Hippocampal formation (tissue), 2 donors: ENCODE results near the gene EYA4.

Experiments used
- DNase-seq, 2 donors: peaks; one replicate each; lab custom pipeline; 2025; lab: John Stamatoyannopoulos, UW

The EYA4 gene

GRCh38 chr6:133399426-133399825 is 158.3 kb downstream of the EYA4 start:
- no peak for DNase-seq

- DNase-seq = no peak
Observed at GRCh38 chr6:133404151-133404550, 163.0 kb downstream of the EYA4 start.

DNA sequence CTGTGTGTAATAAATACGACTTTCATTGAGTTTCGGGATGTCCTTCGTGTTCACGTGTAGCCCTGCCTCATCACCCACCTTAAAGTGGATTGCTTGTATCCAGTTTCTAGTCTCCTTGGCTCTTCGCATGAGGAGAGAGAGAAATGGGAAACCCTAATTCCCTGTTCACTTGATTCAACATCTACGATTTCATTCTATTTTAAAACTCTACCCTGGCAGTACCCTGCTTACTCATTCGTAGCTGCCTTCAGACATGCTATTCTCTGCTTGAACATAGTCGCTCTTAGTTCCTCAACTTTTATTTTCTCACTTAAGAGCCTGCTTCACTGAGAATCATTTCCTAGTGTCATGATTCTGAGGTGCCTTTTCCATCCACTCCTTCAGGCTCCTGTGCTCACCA is 163.6 kb downstream of the EYA4 start:
- no peak for DNase-seq

DNA sequence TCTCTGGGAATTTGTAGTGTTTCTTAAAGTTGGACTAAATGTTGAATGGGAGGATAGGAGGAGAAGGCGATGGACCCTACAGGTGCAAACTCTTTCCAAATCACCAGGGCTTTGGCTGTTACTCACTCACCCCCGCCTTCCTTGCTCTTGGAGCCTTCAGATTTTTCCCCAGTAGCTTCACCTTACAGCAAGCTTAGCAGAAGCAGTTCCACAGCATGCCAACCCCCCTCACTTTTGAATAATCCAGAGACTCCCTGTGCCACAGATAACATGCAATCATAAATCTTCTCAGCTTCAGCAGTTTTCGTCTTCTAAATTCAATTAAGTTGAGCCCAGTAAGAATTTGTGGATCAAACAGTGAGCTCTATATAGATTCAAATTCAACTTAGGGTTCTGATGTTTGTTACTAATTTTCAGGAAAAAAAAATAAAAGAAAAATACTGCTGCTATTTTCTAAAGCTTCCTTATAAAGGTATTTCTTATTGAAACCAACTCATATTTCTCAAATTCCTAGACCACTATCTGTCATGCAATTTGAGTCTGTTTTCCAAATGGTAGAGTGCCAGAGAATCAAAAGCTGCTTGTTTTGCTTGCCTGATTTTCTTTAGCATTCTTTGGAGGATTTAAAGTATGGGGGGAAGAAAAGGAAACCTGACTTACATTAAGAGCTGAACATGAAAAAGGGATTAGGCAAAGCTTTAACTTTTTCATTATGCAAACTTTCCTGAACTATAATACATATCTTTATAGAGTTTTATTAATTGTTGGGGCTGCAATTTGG is 166.4 kb downstream of the EYA4 start:
- DNase-seq = no peak

- no peak for DNase-seq
Observed at GRCh38 chr6:133408132-133408531, 167.0 kb downstream of the EYA4 start.

- DNase-seq = no peak
Observed at GRCh38 chr6:133408543-133408942, 167.4 kb downstream of the EYA4 start.

DNA sequence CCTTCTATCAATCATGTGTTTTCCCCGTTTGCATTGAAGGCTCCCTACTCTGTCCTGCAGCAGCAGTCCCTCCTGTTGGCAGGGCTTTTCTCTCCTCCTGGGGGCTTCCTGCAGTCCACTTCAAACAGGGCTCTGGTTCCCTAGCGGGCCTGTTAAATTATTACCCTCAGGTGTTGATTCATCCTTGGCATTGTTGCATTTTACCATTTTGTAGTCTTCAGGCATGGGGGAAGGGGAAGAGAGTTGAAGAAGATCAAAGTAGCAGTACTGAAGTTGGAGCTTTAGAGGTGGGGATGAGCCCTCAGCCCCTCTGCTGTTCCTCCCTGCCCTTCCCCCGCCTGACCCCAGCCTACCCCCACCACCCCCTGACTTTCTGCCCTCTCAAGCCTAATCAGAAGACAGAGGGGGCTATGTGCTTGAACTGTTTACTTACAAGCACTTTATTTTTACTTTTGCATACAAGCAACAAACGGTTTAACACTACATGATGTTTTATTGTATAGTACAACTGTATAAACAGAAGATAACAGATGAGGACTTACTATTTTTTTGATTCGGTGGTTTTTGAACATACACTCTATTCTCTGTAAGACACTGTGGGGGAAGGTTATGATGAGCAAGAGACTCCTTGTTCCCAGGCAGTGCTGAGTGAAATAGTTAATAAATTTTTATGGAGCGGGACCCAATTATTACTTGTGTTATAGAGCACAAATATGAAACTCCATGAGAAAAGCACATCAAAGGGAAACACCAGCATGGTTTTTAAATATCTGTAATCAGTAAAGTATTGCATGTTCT is 169.7 kb downstream of the EYA4 start:
- no peak for DNase-seq

- DNase-seq = no peak
Observed at GRCh38 chr6:133411757-133412156, 170.6 kb downstream of the EYA4 start.

GRCh38 chr6:133415262-133415661 is 174.1 kb downstream of the EYA4 start:
- DNase-seq = no peak

GRCh38 chr6:133418108-133418507 is 177.0 kb downstream of the EYA4 start:
- DNase-seq = no peak

GRCh38 chr6:133423242-133423641 is 182.1 kb downstream of the EYA4 start:
- DNase-seq = no peak

- DNase-seq = no peak
Observed at GRCh38 chr6:133424359-133424758, 183.2 kb downstream of the EYA4 start.

DNA sequence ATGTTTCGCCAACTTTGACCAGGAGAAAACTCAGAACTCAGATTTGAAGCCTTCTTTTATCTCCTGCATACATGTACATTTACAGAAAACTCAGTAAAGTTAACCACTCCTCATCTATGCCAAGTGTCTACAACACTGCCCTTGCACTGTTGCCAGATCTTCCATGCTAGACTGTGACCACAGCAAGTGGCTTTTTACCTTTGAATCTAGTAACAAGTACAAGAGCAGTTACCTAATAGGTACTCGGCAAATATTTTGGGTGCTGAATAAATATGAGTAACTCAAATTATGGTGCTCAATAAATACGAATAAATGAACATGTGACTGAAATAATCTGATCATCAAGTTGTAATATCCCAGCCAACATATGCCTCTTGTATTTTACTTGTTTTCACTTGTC is 184.9 kb downstream of the EYA4 start:
- DNase-seq = no peak

DNA sequence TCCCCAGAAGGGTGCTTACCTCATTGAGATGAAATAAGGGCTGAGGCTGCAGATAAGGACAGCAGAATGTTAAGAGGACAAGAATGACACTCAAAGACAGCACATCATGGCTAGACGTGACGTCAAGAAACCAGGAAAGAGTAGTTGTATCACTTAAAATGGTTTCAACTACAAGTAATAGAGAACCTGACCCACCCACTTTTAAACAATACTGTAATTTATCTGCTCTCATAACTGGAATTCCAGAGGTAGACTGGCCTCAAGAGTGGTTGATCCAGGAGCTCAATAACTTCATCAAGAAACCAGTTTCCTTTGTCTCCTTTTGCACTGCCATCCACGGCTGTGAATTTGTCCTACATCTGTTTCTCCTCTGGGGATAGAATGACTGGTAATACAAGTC is 187.1 kb downstream of the EYA4 start:
- DNase-seq = no peak

- no peak for DNase-seq
Observed at GRCh38 chr6:133430530-133430929, 189.4 kb downstream of the EYA4 start.

DNA sequence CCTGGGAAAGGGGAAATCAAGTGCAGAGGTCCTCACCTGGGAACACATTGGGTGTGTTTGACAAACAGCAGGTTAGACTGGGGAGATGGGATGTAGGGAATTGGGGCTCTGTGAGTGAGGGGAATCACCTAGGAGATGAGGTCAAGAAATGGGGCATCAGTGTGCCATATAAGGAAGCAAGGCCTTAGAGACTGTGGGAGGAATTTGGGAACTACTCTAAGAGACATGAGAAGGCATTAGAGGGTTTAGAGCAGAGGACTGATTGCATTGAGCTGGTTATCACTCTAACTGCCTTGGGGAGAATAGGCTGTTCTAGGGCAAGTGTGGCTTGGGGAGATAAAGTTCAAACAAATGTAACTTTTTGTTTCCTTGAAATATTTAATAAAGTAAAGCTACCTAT is 189.9 kb downstream of the EYA4 start:
- no peak for DNase-seq

DNA sequence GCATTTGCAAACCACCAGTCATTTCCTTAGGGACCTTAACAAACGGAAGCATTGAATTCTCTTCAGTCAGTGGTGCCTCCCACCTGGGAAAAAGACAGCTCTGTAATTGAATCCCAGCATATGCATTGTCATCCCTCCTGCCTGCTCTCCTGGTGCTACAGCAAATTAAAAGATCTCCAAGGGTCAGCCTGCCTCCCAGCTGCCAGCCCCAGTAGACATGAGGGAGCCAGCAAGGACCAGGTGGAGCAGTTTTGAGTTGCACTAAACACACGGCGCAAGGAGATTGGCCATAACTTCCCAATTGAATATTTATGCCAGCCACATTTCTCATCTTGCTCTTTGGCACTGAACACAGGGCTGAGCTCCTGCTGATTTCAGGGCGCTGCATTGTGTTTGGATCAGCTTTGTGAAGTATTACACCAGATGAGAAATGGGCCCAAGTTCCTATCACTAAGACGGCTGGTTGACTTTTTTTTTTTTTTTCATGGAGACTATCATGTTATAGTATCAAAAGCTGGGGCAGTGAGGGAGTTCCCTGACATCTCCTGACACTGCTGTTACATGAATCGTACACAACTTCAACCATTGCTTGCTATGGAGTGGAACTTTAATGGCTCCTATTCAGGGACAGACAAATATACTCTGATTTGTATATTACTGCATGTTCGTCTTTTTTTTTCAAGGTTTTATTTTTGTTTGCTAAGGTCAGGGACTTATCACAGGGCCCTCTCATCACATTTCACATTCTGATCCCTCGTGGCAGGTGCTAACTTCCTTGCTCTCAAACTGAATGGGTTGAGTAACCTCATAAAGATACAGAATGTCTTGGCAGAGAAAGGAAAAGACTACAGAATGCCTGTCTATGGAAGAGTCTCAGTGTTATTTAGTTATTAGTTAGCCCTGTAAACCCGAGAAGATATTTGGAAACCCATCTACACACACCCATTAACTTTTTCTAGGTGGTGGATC is 191.1 kb downstream of the EYA4 start:
- no peak for DNase-seq

- DNase-seq = no peak
Observed at GRCh38 chr6:133435065-133435728, 194.0 kb downstream of the EYA4 start.

GRCh38 chr6:133436652-133437051 is 195.5 kb downstream of the EYA4 start:
- DNase-seq = no peak

GRCh38 chr6:133441491-133441890 is 200.3 kb downstream of the EYA4 start:
- no peak for DNase-seq

GRCh38 chr6:133446789-133447188 is 205.6 kb downstream of the EYA4 start:
- DNase-seq = no peak

- DNase-seq = no peak
Observed at GRCh38 chr6:133447924-133448323, 206.8 kb downstream of the EYA4 start.
